GM19043 (cell line): ENCODE data around the gene MGAT4C.
"Not testable (repeated sequence)": the region's sequence is repeated elsewhere in the genome, so short reads cannot be mapped to it uniquely, and the experiment has no call there.

Experiments
- ATAC-seq: cut with Tn5 transposase; IDR thresholded peaks from one replicate; pipeline ENCODE4 v1.9.1; 2021; ENCODE audit warnings: low read depth; ENCODE audit not compliant: unreplicated experiment

The MGAT4C gene

GRCh38 chr12:86139671-86140070 is 116.5 kb downstream of the MGAT4C start:
- ATAC-seq = no peak

- ATAC-seq = no peak
Observed at GRCh38 chr12:86138770-86139169, 117.4 kb downstream of the MGAT4C start.

- ATAC-seq = no peak
Observed at GRCh38 chr12:86137936-86138335, 118.3 kb downstream of the MGAT4C start.

GRCh38 chr12:86134561-86134960 is 121.6 kb downstream of the MGAT4C start:
- ATAC-seq = no peak

- ATAC-seq = not testable (repeated sequence)
Observed at GRCh38 chr12:86126900-86127299, 129.3 kb downstream of the MGAT4C start.

GRCh38 chr12:86122846-86123468 is 133.2 kb downstream of the MGAT4C start:
- ATAC-seq = no peak

GRCh38 chr12:86118161-86118560 is 138.0 kb downstream of the MGAT4C start:
- ATAC-seq = no peak

- ATAC-seq = no peak
Observed at GRCh38 chr12:86117711-86118110, 138.5 kb downstream of the MGAT4C start.

GRCh38 chr12:86104087-86104486 is 152.1 kb downstream of the MGAT4C start:
- no peak for ATAC-seq

- ATAC-seq = no peak
Observed at GRCh38 chr12:86097161-86097560, 159.0 kb downstream of the MGAT4C start.

GRCh38 chr12:86091681-86092080 is 164.5 kb downstream of the MGAT4C start:
- ATAC-seq = no peak

- no peak for ATAC-seq
Observed at GRCh38 chr12:86081843-86082242, 174.3 kb downstream of the MGAT4C start.

- not testable (repeated sequence) for ATAC-seq
Observed at GRCh38 chr12:86059052-86059451, 197.1 kb downstream of the MGAT4C start.

GRCh38 chr12:86057092-86057845 is 198.9 kb downstream of the MGAT4C start:
- ATAC-seq = no peak

GRCh38 chr12:86052921-86053320 is 203.3 kb downstream of the MGAT4C start:
- no peak for ATAC-seq

GRCh38 chr12:86050010-86050409 is 206.2 kb downstream of the MGAT4C start:
- no peak for ATAC-seq

GRCh38 chr12:86044396-86044795 is 211.8 kb downstream of the MGAT4C start:
- ATAC-seq = no peak

- ATAC-seq = no peak
Observed at GRCh38 chr12:86042062-86042461, 214.1 kb downstream of the MGAT4C start.

- no peak for ATAC-seq
Observed at GRCh38 chr12:86018361-86018760, 237.8 kb downstream of the MGAT4C start.

- ATAC-seq = no peak
Observed at GRCh38 chr12:86015026-86015425, 241.2 kb downstream of the MGAT4C start.

GRCh38 chr12:86006727-86007126 is 249.5 kb downstream of the MGAT4C start:
- ATAC-seq = no peak

- no peak for ATAC-seq
Observed at GRCh38 chr12:85998074-85998473, 258.1 kb downstream of the MGAT4C start.
